NCI-H748 (cell line): Measurements from ENCODE around the gene PIK3CD.
"Not testable (repeated sequence)": the region's sequence is repeated elsewhere in the genome, so short reads cannot be mapped to it uniquely, and the experiment has no call there.

ENCODE experiments used
- DNase-seq: peaks from one replicate; lab custom pipeline; 2025; ENCODE audit not compliant: unreplicated experiment; lab: John Stamatoyannopoulos, UW

The PIK3CD gene

DNA sequence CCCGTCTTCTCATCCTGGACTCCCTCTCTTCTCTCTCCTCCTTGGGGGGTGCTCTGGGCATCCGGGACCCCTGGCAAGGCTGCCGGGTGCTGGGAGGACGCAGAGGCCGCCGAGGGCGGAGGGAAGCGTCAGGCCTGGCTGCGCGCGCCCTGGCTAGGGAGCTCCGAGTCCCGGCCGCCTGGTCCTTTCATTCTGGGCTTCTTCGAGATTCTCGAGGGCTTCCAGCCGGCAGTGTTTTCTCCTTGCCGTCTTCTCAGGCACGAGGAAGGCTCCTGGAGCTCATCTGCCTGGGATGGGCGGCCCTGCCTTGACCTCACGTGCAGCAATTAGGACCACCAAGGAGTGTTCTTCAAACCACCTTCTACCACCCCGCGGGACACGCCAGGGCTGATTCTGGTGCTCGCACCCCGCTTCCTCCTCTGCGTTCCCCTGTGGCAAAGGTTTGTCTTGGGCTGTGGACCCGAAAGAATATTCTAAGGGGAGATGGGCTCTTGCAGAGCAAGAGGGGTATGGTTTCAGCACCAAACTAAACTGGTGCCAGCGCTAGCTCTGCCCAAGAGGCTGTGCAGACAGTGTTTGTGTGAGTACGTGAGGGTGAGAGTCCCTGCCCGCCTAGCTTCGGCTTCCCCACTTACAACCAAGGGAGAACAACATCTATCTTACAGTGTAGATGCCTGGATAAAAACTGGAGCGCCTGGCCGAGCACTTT is 36.5 kb downstream of the PIK3CD start:
- DNase-seq = peak; percentile 49

GRCh38 chr1:9688599-9688998 is 37.1 kb downstream of the PIK3CD start:
- DNase-seq = no peak

DNA sequence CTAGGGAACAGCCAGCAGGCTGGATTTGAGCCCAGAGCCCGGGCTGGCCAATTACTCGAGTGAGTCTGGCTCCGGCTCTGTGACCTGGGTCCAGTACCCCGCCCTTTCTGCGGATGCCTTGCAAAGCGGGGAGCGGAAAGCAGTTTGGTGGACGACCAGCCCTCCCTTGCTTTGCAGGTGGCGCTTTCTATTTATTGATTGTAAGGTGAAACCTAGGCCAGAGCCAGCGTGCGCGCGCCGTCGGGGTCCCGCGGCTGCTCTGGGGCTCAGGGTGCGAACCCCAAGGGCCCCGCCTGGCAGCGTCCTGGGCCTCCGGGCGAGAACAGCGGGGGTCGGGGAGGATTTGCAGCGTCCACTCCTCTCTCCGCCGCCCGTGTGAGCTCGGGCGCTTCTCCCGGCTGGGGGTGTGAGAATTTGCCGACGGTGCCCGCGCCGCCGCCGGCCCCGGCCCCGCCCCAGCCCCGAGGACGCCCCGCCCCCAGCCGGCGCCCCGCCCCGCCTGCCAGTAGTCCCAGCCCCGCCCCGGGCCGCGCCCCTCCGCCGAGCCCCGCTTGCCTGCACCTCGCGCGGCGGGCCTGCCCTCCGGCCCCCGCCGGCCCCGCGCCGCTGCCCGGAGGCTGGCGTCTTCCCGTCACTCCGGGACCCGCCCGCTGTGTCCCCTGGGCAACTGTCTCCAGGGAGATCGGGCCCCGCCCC is 37.6 kb downstream of the PIK3CD start:
- peak; percentile 85 for DNase-seq

DNA sequence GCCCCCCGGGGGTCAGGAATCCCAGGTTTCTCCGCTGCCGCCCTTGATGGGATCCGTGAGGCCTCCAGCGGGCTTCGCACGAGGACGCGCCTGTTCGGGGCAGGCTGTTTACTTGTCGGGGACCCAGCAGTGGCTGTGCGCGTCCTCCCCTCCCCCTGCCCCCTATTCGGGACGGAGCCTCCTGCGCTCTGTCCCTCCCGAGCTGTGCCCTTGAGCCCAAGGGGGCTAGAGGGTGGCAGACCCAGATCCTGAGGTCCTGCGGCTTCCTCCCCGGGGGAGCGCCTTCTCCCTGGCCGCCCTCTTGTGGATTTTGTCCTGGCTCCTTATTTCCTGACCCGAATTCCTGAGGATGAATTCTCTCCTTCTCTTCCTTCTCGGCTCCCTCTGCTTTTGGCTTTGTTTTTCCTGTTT is 38.4 kb downstream of the PIK3CD start:
- peak; percentile 47 for DNase-seq

DNA sequence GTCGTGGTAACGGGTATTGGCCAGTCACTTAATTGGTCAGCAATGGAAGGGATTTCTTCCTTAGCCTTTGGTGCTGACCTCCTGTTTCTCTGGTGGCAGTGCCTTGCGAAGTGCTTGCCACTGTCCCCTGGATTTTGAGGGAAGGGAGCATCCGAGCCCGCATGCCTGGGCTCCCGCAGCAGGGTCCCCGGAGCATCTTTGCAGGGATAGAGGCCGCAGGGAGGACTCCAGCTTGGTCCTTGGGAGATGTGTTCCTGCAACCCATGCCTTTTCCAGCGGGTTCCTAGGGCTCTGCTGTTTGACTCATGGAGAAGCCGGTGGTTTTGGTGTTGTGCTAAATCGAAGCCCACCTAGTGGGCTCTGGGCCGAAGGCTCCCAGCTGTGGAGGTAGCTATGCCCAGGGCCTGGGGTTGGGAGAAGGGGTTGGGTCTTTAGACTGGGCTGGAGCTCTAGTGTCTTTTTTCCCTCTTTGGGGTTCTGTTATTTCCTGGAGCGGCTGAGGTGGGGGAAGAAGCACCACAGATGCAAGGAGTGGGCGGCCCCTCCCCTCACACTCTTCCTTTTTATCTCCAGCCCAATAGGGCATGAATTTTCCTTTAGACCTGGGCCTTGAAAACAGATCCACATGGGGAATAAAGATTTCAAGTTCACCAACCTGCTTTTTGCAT is 39.0 kb downstream of the PIK3CD start:
- no peak for DNase-seq

DNA sequence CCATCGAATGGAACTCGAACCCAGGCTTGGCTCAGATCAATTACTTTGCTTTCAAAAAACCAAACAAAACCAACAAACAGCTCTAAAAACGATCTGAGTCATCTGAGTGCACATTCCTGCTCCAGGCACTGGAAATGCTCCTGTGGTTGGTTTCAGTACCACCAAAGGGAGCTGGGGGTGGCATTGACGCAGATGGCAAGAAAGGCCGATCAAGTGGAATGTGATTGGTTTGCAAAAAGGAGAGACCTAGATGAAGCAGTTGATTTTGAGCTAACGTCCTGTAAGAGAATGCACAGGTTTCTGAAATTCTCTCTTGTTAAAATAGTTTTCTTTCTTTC is 39.5 kb downstream of the PIK3CD start:
- no peak for DNase-seq

DNA sequence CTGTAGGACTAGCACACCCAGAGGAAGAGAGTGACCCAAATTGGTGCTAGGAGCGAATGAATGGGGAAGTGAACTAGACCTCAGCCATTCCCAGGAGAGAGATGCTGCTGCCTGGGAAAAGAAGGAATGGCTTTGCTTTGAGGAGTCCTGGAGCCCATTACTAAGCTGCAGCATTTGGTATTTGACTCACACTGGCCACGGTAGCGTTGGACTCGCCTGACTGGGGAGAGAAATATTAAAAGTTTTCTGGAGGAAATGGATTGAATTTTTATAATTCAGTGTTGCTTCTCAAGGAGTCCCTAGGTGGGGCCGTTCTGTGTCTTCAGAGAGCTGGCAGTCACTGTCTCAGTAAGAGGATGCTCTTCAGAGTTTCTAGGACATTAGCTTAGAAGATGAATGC is 40.2 kb downstream of the PIK3CD start:
- no peak for DNase-seq

DNA sequence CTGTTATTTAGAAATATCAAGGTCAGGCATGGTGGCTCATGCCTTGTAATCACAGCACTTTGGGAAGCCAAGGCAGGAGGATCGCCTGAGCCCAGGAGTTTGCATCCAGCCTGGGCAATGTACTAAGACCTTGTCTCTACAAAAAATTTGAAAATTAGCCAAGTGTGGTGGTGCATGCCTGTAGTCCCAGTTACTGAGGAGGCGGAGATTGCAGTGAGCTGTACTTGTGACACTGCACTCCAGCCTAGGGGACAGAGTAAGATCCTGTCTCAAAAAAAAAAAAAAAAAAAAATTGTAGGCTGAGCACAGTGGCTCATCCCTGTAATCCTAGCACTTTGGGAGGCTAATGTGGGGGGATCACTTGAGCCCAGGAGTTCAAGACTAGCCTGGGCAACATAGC is 45.3 kb downstream of the PIK3CD start:
- DNase-seq = no peak

DNA sequence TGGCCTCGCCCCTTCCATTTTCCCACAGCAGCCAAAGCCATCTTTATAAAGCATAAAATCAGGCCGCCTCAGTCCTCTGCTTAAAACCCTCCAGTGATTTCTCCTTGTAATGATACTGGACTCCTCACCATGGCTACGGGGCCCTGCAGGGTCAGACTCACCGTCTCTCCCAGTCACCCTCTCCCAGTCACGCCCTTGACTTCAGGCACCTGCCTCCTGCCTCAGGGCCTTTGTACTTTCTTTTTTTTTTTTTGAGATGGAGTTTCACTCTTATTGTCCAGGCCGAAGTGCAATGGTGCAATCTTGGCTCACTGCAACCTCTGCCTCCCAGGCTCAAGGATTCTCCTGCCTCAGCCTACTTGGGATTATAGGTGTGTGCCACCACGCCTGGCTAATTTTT is 47.8 kb downstream of the PIK3CD start:
- DNase-seq = no peak

DNA sequence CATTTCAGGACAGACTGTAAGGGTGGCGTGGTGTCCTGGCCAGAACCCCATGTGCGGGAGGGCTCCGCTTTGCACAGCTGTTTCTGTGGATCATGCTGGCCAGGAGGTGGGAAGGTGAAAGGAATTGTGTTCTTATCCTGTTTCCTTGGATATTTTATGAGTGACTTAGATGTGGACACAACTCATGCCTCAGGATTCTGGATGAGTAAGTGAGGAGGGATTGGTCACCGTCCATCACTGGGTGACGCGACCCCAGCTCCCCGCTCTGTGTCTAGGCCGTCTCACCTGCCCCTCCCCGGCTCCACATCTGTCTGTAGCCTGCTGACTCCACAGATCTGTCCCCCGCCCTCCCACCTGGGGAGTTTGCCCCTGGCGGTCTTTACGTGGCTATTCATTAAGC is 48.8 kb downstream of the PIK3CD start:
- no peak for DNase-seq

DNA sequence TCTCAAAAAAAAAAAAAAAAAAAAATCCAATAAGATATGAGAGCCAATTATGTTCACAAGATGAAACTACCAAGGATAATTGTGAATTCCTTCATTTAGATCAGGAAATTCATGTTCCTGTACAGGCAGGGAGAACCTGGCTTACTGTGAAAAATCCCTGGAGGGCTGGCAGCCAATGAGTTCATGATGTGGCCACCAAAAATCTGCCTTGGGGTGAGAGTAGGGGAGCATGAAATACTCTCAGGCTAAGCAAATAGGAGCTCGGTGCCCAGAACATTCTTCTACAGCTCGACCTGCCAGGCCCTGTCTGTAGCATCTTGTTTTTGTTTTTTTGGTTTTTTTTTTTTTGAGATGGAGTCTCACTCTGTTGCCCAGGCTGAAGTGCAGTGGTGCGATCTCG is 50.1 kb downstream of the PIK3CD start:
- no peak for DNase-seq

DNA sequence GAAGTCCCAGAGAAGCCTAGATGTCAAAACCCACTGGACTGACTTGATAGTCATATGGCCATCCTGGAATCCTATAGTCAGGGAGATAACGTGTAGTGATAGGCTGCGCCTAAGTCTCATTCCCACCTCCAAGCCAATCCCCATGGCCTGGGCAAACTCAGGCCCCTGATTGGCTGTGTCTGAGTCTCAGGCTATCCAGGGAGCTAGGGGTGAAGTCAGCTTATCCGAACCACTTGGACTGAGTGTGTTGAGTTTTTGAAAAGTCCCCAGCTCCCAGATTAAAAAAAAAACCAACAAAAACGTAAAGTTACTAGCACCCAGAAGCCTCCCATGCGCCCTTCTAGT is 51.6 kb downstream of the PIK3CD start:
- DNase-seq = no peak

- no peak for DNase-seq
Measured at GRCh38 chr1:9703681-9704080, 52.1 kb downstream of the PIK3CD start.

GRCh38 chr1:9705337-9706093 is 54.0 kb downstream of the PIK3CD start:
- DNase-seq = no peak

DNA sequence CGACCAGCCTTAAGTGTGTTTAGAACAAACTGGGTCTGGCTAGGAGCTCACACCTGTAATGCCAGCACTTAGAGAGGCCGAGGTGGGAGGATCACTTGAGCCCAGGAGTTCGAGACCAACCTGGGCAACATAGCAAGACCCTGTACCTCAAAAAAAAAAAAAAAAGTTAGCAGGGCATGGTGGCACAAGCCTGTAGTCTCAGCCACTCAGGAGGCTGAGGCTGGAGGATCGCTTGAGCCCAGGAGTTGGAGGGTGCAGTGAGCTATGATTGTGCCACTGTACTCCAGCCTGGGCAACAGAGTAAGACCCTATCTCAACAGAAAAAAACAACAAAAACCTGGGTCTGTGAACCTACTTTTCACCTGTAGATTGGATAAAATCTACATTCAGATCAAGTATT is 54.6 kb downstream of the PIK3CD start:
- DNase-seq = no peak

- no peak for DNase-seq
Measured at GRCh38 chr1:9710037-9710436, 58.5 kb downstream of the PIK3CD start.

DNA sequence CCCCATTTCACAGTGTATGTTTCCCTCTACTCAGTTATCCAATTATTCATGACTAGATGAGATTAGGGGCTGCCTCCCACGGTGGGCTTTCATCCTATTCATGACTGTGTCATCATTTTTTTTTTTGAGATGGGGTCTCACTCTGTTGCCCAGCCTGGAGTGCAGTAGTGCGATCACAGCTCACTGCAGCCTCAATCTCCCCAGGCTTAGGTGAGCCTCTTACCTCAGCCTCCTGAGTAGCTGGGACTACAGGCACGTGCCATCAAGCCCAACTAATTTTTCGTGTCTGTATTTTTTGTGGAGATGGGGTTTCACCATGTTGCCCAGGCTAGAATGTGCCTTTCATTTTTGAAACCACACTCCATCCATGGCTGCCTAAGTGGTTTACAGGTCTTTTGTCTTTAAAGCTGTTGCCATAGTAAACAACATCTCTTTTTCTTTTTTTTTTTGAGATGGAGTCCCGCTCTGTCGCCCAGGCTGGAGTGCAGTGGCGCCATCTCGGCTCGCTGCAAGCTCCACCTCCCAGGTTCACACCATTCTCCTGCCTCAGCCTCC is 60.0 kb downstream of the PIK3CD start:
- no peak for DNase-seq

DNA sequence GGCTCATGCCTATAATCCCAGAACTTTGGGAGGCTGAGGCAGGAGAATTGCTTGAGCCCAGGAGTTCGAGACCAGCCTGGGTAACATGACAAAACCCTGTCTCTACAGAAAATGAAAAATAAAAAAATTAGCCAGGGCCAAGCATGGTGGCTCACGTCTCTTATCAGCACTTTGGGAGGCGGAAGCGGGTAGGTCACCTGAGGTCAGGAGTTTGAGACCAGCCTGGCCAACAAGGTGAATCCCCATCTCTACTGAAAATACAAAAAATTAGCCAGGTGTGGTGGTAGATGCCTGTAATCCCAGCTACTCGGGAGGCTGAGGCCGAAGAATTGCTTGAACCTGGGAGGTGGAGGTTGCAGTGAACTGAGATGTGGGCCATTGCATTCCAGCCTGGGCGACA is 61.2 kb downstream of the PIK3CD start:
- not testable (repeated sequence) for DNase-seq

GRCh38 chr1:9714257-9714718 is 62.8 kb downstream of the PIK3CD start:
- peak; percentile 8 for DNase-seq

GRCh38 chr1:9715536-9716226 is 64.2 kb downstream of the PIK3CD start:
- no peak for DNase-seq
